HG03095 (cell line): Measurements from ENCODE around the gene C4orf50.

Experiments used
- ATAC-seq: cut with Tn5 transposase; IDR thresholded peaks from one replicate; pipeline ENCODE4 v1.9.1; 2021; ENCODE audit warnings: moderate library complexity; ENCODE audit not compliant: unreplicated experiment

Gene C4orf50

GRCh38 chr4:6044276-6044675, 26.0 kb upstream of the C4orf50 start:
- no peak for ATAC-seq

- no peak for ATAC-seq
Measured at GRCh38 chr4:6043843-6044242, 25.6 kb upstream of the C4orf50 start.

- no peak for ATAC-seq
Measured at GRCh38 chr4:6043188-6043587, 25.0 kb upstream of the C4orf50 start.

- ATAC-seq: no peak
Measured at GRCh38 chr4:6042293-6043063, 24.2 kb upstream of the C4orf50 start.

GRCh38 chr4:6041800-6042199, 23.6 kb upstream of the C4orf50 start:
- ATAC-seq: no peak

GRCh38 chr4:6038711-6039110, 20.5 kb upstream of the C4orf50 start:
- no peak for ATAC-seq

GRCh38 chr4:6035786-6036185, 17.6 kb upstream of the C4orf50 start:
- ATAC-seq: no peak

- ATAC-seq: no peak
Measured at GRCh38 chr4:6033381-6033780, 15.2 kb upstream of the C4orf50 start.

GRCh38 chr4:6032249-6033244, 14.3 kb upstream of the C4orf50 start:
- no peak for ATAC-seq

GRCh38 chr4:6031846-6032245, 13.6 kb upstream of the C4orf50 start:
- ATAC-seq: no peak

GRCh38 chr4:6030679-6031078, 12.4 kb upstream of the C4orf50 start:
- no peak for ATAC-seq

- ATAC-seq: no peak
Measured at GRCh38 chr4:6029254-6029653, 11.0 kb upstream of the C4orf50 start.

GRCh38 chr4:6028168-6028567, 9.9 kb upstream of the C4orf50 start:
- ATAC-seq: no peak

- no peak for ATAC-seq
Measured at GRCh38 chr4:6027392-6027791, 9.2 kb upstream of the C4orf50 start.

- ATAC-seq: no peak
Measured at GRCh38 chr4:6024313-6024960, 6.2 kb upstream of the C4orf50 start.

GRCh38 chr4:6023731-6024130, 5.5 kb upstream of the C4orf50 start:
- ATAC-seq: no peak

- ATAC-seq: no peak
Measured at GRCh38 chr4:6022607-6023288, 4.5 kb upstream of the C4orf50 start.

GRCh38 chr4:6021831-6022606, 3.8 kb upstream of the C4orf50 start:
- no peak for ATAC-seq

- ATAC-seq: no peak
Measured at GRCh38 chr4:6020613-6021012, 2.4 kb upstream of the C4orf50 start.
